ENCODE measurements around the gene ANKRD12.

- TF ChIP-seq, protein P1, sequence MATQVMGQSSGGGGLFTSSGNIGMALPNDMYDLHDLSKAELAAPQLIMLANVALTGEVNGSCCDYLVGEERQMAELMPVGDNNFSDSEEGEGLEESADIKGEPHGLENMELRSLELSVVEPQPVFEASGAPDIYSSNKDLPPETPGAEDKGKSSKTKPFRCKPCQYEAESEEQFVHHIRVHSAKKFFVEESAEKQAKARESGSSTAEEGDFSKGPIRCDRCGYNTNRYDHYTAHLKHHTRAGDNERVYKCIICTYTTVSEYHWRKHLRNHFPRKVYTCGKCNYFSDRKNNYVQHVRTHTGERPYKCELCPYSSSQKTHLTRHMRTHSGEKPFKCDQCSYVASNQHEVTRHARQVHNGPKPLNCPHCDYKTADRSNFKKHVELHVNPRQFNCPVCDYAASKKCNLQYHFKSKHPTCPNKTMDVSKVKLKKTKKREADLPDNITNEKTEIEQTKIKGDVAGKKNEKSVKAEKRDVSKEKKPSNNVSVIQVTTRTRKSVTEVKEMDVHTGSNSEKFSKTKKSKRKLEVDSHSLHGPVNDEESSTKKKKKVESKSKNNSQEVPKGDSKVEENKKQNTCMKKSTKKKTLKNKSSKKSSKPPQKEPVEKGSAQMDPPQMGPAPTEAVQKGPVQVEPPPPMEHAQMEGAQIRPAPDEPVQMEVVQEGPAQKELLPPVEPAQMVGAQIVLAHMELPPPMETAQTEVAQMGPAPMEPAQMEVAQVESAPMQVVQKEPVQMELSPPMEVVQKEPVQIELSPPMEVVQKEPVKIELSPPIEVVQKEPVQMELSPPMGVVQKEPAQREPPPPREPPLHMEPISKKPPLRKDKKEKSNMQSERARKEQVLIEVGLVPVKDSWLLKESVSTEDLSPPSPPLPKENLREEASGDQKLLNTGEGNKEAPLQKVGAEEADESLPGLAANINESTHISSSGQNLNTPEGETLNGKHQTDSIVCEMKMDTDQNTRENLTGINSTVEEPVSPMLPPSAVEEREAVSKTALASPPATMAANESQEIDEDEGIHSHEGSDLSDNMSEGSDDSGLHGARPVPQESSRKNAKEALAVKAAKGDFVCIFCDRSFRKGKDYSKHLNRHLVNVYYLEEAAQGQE (IDR thresholded peaks at IDR 0.05; ENCODE audit: borderline replicate concordance), result no peak
- TF ChIP-seq CTCF (IDR thresholded peaks at IDR 0.05; ENCODE audit: poor library complexity, severe bottlenecking) (no peak), EZH2 (IDR thresholded peaks at IDR 0.05; ENCODE audit: borderline replicate concordance, insufficient read depth, low read length, poor library complexity, severe bottlenecking) (no peak), POLR2AphosphoS5 (IDR thresholded peaks at IDR 0.05) (no peak), RAD21 (conservative IDR thresholded peaks at IDR 0.05) (no peak), EP300 (conservative IDR thresholded peaks at IDR 0.05; ENCODE audit: poor library complexity, severe bottlenecking) (no peak), SMC3 (conservative IDR thresholded peaks at IDR 0.05; ENCODE audit: poor library complexity) (no peak)
These were observed 40.5 kb downstream of the ANKRD12 start for GRCh38 chr18:9177031-9177430.

All from neural cell (in vitro differentiated cells).